Measurements from ENCODE around the gene CCNY. TPM values are rescaled to one million over a fixed set of nuclear protein-coding genes. Genes with fewer than 3 reads are reported as not detected.

Gene CCNY
- total RNA-seq, 1 donor from 2014 or later: 68.7 TPM

DNA sequence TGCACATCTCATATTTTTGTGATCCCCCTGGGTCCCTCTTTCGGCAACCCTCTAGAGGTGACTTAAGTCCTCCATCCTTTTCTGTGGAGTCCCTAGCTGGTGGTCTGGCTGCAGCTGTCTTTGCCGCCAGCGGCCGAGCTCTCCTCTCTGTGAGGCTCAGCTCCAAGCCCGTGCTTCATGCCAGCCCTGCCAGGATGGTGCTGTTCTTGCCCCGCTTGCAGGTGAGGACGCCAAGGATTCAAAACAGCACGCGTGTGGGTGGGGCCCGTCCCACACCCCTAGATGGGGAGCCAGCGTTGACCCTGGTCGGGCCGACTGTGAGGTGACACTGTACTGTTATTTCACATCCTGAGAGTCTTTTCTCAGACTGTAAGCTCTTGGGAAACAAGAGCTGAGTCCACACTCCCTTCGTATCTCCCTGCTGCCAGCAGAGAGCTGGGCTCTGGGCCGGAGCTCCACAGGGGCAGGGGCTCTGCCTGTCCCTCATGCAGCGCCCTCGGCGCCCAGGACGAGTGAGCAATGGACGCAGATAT lies 232.2 kb downstream of the CCNY start:
- Mint-ChIP-seq H3K4me1 (ENCODE audit: low read depth) (peaks cover 13% of the 10 kb centered on the region), H3K27me3 (ENCODE audit: low read depth) (no peaks in the 10 kb centered on the region), H3K36me3 (ENCODE audit: low read depth) (peaks cover 19% of the 10 kb centered on the region), H3K9me3 (ENCODE audit: low read depth) (no peaks in the 10 kb centered on the region), H3K4me3 (ENCODE audit: unreplicated experiment) (no peak overlapping the region), H3K27ac (ENCODE audit: unreplicated experiment) (no peak overlapping the region)
- TF ChIP-seq CTCF (IDR thresholded peaks at IDR 0.05): no peak
- DNase-seq (ENCODE audit: low spot score): no peak

GRCh38 chr10:35569111-35569707 lies 232.9 kb downstream of the CCNY start:
- no peak overlapping the region for H3K4me3 Mint-ChIP-seq (ENCODE audit: unreplicated experiment)
- no peak for TF ChIP-seq CTCF (IDR thresholded peaks at IDR 0.05)
- peaks cover 11% of the 10 kb centered on the region for H3K4me1 Mint-ChIP-seq (ENCODE audit: low read depth)
- H3K9me3 Mint-ChIP-seq (ENCODE audit: low read depth): no peaks in the 10 kb centered on the region
- DNase-seq (ENCODE audit: low spot score): no peak
- H3K36me3 Mint-ChIP-seq (ENCODE audit: low read depth): peaks cover 19% of the 10 kb centered on the region
- H3K27me3 Mint-ChIP-seq (ENCODE audit: low read depth): no peaks in the 10 kb centered on the region
- H3K27ac Mint-ChIP-seq (ENCODE audit: unreplicated experiment): no peak overlapping the region

GRCh38 chr10:35569836-35570235 lies 233.5 kb downstream of the CCNY start:
- Mint-ChIP-seq H3K27ac (ENCODE audit: unreplicated experiment) (no peak overlapping the region), H3K36me3 (ENCODE audit: low read depth) (peaks cover 19% of the 10 kb centered on the region), H3K4me1 (ENCODE audit: low read depth) (peaks cover 5% of the 10 kb centered on the region), H3K9me3 (ENCODE audit: low read depth) (no peaks in the 10 kb centered on the region), H3K4me3 (ENCODE audit: unreplicated experiment) (no peak overlapping the region), H3K27me3 (ENCODE audit: low read depth) (no peaks in the 10 kb centered on the region)
- TF ChIP-seq CTCF (IDR thresholded peaks at IDR 0.05): no peak
- DNase-seq (ENCODE audit: low spot score): no peak

DNA sequence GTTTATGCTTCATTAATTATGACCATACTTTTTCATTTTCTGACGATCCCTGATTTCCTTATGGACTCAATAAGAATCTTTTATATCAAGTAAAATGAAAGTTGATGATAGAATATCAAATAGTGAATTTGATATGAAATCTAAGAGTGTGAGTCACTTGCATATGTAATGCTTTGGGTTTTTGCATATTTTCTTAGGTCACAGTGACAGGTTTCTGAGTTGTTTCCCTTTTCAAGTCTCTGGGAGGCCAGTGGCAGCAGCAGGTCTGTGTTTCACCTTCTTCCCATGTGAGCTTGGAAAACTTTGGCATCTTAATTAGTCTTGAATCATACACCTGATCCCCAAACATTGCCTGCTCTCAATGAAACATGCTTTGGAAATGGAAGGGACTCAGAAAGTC lies 234.1 kb downstream of the CCNY start:
- Mint-ChIP-seq H3K4me3 (ENCODE audit: unreplicated experiment) (no peak overlapping the region), H3K27ac (ENCODE audit: unreplicated experiment) (no peak overlapping the region), H3K27me3 (ENCODE audit: low read depth) (no peaks in the 10 kb centered on the region), H3K9me3 (ENCODE audit: low read depth) (no peaks in the 10 kb centered on the region), H3K4me1 (ENCODE audit: low read depth) (peaks cover 4% of the 10 kb centered on the region), H3K36me3 (ENCODE audit: low read depth) (peaks cover 20% of the 10 kb centered on the region)
- no peak for TF ChIP-seq CTCF (IDR thresholded peaks at IDR 0.05)
- DNase-seq (ENCODE audit: low spot score): no peak

DNA sequence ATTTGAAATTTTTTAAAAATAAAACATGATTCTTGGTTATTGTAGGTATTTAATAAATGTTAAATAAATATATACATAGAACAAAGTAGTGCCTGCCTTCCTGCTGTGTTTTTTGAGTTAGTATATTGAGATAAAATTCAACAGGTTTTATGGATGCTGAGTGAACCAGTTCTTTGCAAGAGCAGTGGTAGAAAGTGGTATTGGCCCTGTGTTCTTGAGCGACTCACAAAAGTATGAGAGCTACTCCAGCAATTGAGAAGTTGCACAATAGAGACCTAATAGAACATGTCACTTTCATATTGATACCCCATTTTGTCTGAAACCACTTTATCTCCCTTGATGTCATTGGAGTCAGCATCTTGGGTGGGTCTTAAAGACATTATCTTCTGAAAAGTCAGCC lies 236.3 kb downstream of the CCNY start:
- no peak for DNase-seq (ENCODE audit: low spot score)
- no peak for TF ChIP-seq CTCF (IDR thresholded peaks at IDR 0.05)
- H3K4me3 Mint-ChIP-seq (ENCODE audit: unreplicated experiment): no peak overlapping the region
- H3K27ac Mint-ChIP-seq (ENCODE audit: unreplicated experiment): no peak overlapping the region
- peaks cover 3% of the 10 kb centered on the region for H3K9me3 Mint-ChIP-seq (ENCODE audit: low read depth)
- H3K4me1 Mint-ChIP-seq (ENCODE audit: low read depth): no peaks in the 10 kb centered on the region
- no peaks in the 10 kb centered on the region for H3K27me3 Mint-ChIP-seq (ENCODE audit: low read depth)
- H3K36me3 Mint-ChIP-seq (ENCODE audit: low read depth): peaks cover 15% of the 10 kb centered on the region

Data from chondrocyte (in vitro differentiated cells).